Kidney (tissue), 14 donors: ENCODE measurements around the gene ETV6. TPM values are rescaled to one million over a fixed set of nuclear protein-coding genes. Genes with fewer than 3 reads are reported as not detected.

ENCODE experiments used
- DNase-seq, 5 donors: peaks; one replicate each; pipeline ENCODE4 v3.0.0-alpha.2; 2013 to 2020
- FAIRE-seq: peaks from 2 replicates; lab custom pipeline; 2012; peaks lifted over from hg19 to GRCh38; lab: Jason Lieb, UNC
- H3K27ac ChIP-seq, 2 donors: one replicate each; pipeline ENCODE4 v1.7.0; 2013; ENCODE audit warnings: low read depth in 2 of 2, low read length in 2 of 2, inconsistent platforms in 1 of 2
- H3K27me3 ChIP-seq: one replicate; pipeline ENCODE4 v1.7.1; 2013; ENCODE audit warnings: low read length, inconsistent platforms; ENCODE audit not compliant: control insufficient read depth, insufficient read depth
- H3K36me3 ChIP-seq, 3 donors: one replicate each; pipeline versions ENCODE4 v1.7.0 to v1.7.1; 2013; ENCODE audit warnings: low read length in 3 of 3, control low read depth in 1 of 3, inconsistent platforms in 1 of 3; ENCODE audit not compliant: insufficient read depth in 3 of 3, control insufficient read depth in 2 of 3
- H3K4me1 ChIP-seq, 3 donors: one replicate each; pipeline versions ENCODE4 v1.7.0 to v1.7.1; 2013; ENCODE audit warnings: low read length in 3 of 3, inconsistent platforms in 1 of 3, low read depth in 1 of 3; ENCODE audit not compliant: control insufficient read depth in 2 of 3, insufficient read depth in 2 of 3
- H3K4me3 ChIP-seq, 3 donors: one replicate each; pipeline versions ENCODE4 v1.7.0 to v1.8.1; 2013; ENCODE audit warnings: low read length in 3 of 3, control low read depth in 1 of 3, inconsistent platforms in 1 of 3
- H3K9ac ChIP-seq, 3 donors: one replicate each; pipeline versions ENCODE4 v1.7.0 to v1.7.1; 2013; ENCODE audit warnings: low read length in 3 of 3, control low read depth in 1 of 3, inconsistent platforms in 1 of 3
- H3K9me3 ChIP-seq, 3 donors: one replicate each; pipeline versions ENCODE4 v1.7.0 to v1.7.1; 2013; ENCODE audit warnings: low read length in 3 of 3, control low read depth in 1 of 3, inconsistent platforms in 1 of 3; ENCODE audit not compliant: control insufficient read depth in 2 of 3, insufficient read depth in 1 of 3
- CTCF ChIP-seq: IDR thresholded peaks from 3 replicates; pipeline ENCODE4 v1.5.1; 2012; ENCODE audit warnings: mild to moderate bottlenecking, moderate library complexity, borderline replicate concordance; ENCODE audit not compliant: insufficient read depth; ENCODE audit errors: extremely low read depth
- intact Hi-C: fragments of 100-400 bp; cut with DNase I; formaldehyde crosslinking; loops from one replicate; pipeline ENCODE4 v1.11.1; 2022
- polyA plus RNA-seq: library from polyadenylated mRNA; stranded (reverse); fragments of 350-450 nt; fragmentation: Illumina TruSeq; extraction: RNeasy Lipid Tissue Mini Kit (QIAGEN cat#74804); gene quantifications from one replicate; pipeline ENCODE4 v1.2.3, GENCODE V29; 2014; ENCODE audit warnings: low read depth, low replicate concordance; ENCODE audit not compliant: insufficient read depth
- total RNA-seq: library from RNA; stranded (reverse); fragmentation: NEBNext Ultra II Directional; extraction: Animal tissue kit (Norgen Biotek cat#: 25700); gene quantifications from one replicate; pipeline ENCODE4 v1.2.1, GENCODE V29; 2021
- donor health status: control.
- donor health status: control.
- donor health status: control.
- donor health status: control.
- donor health status: control.
- donor health status: DM: yes; HTN: yes; CAD: no.
- donor health status: Normal renal cell carcinoma (clear cell type).

ETV6 gene
- total and polyA plus RNA-seq, 2 donors from 2014 or later = 5.2 to 59.8 TPM

GRCh38 chr12:11877869-11878780 lies 228.7 kb downstream of the ETV6 start:
- no peak for DNase-seq
- intact Hi-C loops = no loop called here
- no peak overlapping the region for H3K4me3 ChIP-seq
- no peak overlapping the region for H3K27ac ChIP-seq
- H3K9ac ChIP-seq = no peak overlapping the region
- no peaks in the 10 kb centered on the region for H3K36me3 ChIP-seq
- no peaks in the 10 kb centered on the region for H3K9me3 ChIP-seq
- H3K27me3 ChIP-seq = no peaks in the 10 kb centered on the region
- TF ChIP-seq CTCF = no peak
- H3K4me1 ChIP-seq = peaks cover 0 to 11% (median 4%) of the 10 kb centered on the region in 3 donors
- FAIRE-seq = no peak

GRCh38 chr12:11879306-11879705 lies 229.8 kb downstream of the ETV6 start:
- no peak overlapping the region for H3K27ac ChIP-seq
- H3K9me3 ChIP-seq = no peaks in the 10 kb centered on the region
- no peaks in the 10 kb centered on the region for H3K27me3 ChIP-seq
- no peak for DNase-seq
- intact Hi-C loops = no loop called here
- peaks cover 0 to 11% (median 4%) of the 10 kb centered on the region in 3 donors for H3K4me1 ChIP-seq
- no peak for FAIRE-seq
- H3K4me3 ChIP-seq = no peak overlapping the region
- H3K9ac ChIP-seq = no peak overlapping the region
- no peaks in the 10 kb centered on the region for H3K36me3 ChIP-seq
- no peak for TF ChIP-seq CTCF

GRCh38 chr12:11880381-11880780 lies 230.9 kb downstream of the ETV6 start:
- Histone ChIP-seq H3K9me3 (no peaks in the 10 kb centered on the region), H3K4me1 (peaks cover 0 to 14% (median 4%) of the 10 kb centered on the region in 3 donors), H3K36me3 (no peaks in the 10 kb centered on the region), H3K27me3 (no peaks in the 10 kb centered on the region), H3K4me3 (no peak overlapping the region), H3K9ac (no peak overlapping the region), H3K27ac (no peak overlapping the region)
- DNase-seq = no peak
- TF ChIP-seq CTCF = no peak
- FAIRE-seq = no peak
- intact Hi-C loops = no loop called here
